GM12892 (cell line): ENCODE data around the gene HES1.

Experiments
- POLR2A ChIP-seq: IDR thresholded peaks from 2 replicates; pipeline ENCODE4 v1.6.1; 2011; ENCODE audit warnings: low read depth, low read length, control low read depth
- POLR2AphosphoS5 ChIP-seq: IDR thresholded peaks from 2 replicates; pipeline ENCODE4 v1.6.1; 2011; ENCODE audit warnings: low read depth, low read length, control low read depth

- no peak for TF ChIP-seq POLR2AphosphoS5
- no peak for TF ChIP-seq POLR2A
Measured at GRCh38 chr3:194099215-194099614, 36.7 kb upstream of the HES1 start.
